ENCODE measurements around the gene GLUD1.
"Not testable (repeated sequence)": the region's sequence is repeated elsewhere in the genome, so short reads cannot be mapped to it uniquely, and the experiment has no call there.

Gene GLUD1

GRCh38 chr10:87038786-87039185, 55.9 kb downstream of the GLUD1 start:
- DNase-seq: no peak

- DNase-seq: no peak
Measured at GRCh38 chr10:87038286-87038717, 56.3 kb downstream of the GLUD1 start.

DNA sequence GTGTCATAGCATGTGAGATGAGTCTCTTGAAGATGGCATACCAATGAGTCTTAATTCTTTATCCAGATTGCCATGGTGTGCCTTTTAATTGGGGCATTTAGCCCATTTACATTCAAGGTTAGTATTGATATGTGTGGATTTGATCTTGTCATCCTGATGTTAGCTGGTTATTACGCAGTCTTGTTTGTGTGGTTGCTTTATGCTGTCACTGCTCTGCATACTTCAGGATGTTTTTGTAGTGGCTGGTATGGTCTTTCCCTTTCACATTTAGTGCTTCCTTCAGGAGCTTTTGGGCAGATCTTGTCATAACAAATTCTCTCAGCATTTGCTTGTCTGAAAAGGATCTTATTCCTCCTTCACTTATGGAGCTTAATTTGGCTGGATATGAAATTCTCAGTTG, 58.0 kb downstream of the GLUD1 start:
- DNase-seq: no peak

DNA sequence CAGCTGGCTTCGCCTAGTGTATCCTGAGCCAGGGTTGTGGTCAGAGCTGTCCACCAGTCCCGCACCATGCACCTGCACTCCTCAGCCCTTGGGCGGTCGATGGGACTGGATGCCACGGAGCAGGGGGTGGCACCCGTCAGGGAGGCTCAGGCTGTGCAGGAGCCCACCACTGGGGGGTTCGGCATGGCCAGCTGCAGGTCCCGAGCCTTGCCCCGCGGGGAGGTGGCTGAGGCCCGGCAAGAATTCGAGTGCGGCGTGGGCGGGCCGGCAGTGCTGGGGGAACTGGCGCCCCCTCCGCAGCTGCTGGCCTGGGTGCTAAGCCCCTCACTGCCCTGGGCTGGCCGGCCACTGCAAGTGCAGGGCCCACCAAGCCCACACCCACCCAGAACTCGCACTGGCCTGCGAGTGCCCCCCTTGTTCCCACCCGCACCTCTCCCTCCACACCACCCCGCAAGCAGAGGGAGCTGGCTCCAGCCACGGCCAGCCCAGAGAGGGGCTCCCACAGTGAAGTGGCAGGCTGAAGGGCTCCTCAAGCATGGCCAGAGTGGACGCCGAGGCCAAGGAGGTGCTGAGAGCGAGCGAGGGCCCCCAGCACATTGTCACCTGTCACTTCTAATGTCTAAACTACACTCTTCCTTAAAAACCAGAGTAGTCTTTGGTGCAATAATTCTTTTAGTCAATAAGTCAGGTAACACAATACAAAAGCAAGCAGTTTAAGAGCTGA, 63.6 kb downstream of the GLUD1 start:
- DNase-seq: no peak

DNA sequence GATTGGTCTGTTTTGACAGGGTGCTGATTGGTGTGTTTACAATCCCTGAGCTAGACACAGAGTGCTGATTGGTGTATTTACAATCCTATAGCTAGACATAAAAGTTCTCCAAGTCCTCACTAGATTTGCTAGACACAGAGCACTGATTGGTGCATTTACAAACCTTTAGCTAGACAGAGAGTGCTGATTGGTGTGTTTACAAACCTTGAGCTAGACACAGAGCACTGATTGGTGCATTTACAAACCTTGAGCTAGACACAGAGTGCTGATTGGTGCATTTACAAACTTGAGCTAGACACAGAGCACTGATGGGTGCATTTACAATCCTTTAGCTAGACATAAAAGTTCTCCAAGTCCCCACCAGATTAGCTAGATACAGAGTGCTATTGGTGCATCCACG, 64.2 kb downstream of the GLUD1 start:
- DNase-seq: not testable (repeated sequence)

DNA sequence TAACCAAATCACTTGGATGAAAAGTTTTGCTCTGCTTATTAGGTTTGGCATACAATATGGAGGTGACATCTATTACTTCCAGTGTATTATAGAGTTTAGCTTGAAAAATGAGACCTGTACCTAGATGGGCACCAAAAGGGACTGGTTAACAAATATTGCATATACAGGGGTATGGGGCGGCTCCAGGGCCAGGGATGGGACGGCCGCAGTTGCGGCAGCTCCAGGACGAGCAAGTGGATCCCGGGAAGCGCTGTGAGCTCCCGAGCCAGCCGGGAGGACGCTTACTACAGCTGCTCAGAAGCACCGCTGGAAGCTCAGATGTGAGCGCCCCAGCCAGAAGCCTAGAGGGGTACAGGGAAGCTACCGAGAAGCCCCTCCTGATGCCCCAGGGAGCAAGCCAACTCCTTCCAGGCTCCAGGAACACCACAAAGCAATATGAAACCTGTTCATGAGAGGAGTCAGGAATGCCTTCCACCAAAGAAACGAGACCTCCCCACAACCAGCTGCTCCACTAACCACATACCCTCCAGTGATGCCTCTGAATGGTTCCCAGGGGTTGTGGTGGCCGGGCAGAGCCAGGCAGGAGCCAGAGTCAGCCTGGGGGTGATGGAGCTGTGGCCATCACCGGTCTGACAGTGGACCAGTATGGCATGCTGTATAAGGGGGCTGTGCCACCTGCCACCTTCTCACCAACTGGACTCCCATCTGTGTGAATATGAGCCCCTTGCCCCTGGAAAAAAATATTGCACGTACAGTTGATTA, 67.7 kb downstream of the GLUD1 start:
- not testable (repeated sequence) for DNase-seq

GRCh38 chr10:87025285-87025958, 69.2 kb downstream of the GLUD1 start:
- DNase-seq: not testable (repeated sequence)

- not testable (repeated sequence) for DNase-seq
Measured at GRCh38 chr10:87020056-87020455, 74.6 kb downstream of the GLUD1 start, which contains the start of gene FAM25A. Gene FAM25A (plus strand): TSS chr10:87020294. CDS start chr10:87020325, 31 bp downstream.

DNA sequence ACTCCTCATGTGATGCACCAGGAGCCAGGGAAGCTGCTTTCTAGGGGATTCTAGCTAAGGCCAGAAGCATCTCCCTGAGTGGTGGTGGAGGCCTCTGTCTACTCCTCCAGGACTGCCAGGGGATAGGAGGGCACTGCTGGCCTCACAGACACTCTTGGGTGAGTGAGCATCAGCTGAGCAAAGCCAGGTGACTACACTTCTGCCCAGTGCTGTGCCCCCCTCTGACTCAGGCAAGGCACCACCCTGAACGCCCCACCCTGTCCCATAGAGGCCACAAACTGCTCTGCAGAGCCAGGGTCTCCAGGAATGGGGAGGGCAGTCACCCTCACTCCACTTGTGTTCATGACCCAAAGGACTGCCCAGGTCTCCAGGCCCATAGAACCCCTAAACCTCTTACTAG, 75.1 kb downstream of the GLUD1 start:
- DNase-seq: not testable (repeated sequence)

DNA sequence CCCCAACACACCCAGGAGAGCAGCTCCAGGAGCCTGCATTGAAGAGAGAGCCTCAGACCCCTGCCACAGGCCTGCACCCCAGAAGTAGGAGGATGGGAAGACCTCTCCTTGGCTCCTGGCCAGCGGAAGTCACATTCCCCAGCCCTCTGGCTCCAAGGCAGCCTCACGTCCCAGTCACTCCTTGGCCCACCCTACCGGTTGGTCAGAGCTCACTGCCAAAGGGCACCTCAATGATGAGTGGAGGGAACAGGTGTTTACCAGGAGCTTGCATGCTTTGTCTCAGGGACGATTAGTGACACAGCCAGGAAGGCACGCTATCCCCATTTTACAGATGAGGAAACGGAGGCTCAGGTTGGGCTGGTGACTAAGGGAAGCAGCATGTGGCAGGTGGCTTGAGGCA, 75.6 kb downstream of the GLUD1 start:
- DNase-seq: not testable (repeated sequence)

- not testable (repeated sequence) for DNase-seq
Measured at GRCh38 chr10:87018127-87018526, 76.5 kb downstream of the GLUD1 start.

GRCh38 chr10:87014986-87015716, 79.5 kb downstream of the GLUD1 start:
- not testable (repeated sequence) for DNase-seq

- not testable (repeated sequence) for DNase-seq
Measured at GRCh38 chr10:87013528-87013927, 81.1 kb downstream of the GLUD1 start.

DNA sequence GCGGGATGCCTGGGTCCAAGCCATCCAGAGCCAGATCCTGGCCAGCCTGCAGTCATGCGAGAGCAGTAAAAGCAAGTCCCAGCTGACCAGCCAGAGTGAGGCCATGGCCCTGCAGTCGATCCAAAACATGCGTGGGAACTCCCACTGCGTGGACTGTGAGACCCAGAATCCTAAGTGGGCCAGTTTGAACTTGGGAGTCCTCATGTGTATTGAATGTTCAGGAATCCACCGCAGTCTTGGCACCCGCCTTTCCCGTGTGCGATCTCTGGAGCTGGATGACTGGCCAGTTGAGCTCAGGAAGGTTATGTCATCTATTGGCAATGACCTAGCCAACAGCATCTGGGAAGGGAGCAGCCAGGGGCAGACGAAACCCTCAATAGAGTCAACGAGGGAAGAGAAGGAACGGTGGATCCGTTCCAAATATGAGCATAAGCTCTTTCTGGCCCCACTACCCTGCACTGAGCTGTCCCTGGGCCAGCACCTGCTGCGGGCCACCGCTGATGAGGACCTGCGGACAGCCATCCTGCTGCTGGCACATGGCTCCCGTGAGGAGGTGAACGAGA, 85.4 kb downstream of the GLUD1 start:
- DNase-seq: not testable (repeated sequence)

DNA sequence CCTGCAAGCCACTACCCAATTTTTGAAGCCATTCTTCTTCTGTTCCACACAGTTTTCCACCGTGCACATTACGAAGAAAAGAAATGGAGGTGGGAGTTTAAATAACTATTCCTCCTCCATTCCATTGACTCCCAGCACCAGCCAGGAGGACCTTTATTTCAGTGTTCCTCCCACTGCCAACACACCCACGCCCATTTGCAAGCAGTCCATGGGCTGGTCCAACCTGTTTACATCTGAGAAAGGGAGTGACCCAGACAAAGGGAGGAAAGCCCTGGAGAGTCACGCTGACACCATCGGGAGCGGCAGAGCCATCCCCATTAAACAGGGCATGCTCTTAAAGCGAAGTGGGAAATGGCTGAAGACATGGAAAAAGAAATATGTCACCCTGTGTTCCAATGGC, 86.3 kb downstream of the GLUD1 start:
- not testable (repeated sequence) for DNase-seq

GRCh38 chr10:87007674-87008073, 87.0 kb downstream of the GLUD1 start:
- not testable (repeated sequence) for DNase-seq

GRCh38 chr10:87007124-87007523, 87.5 kb downstream of the GLUD1 start:
- not testable (repeated sequence) for DNase-seq

DNA sequence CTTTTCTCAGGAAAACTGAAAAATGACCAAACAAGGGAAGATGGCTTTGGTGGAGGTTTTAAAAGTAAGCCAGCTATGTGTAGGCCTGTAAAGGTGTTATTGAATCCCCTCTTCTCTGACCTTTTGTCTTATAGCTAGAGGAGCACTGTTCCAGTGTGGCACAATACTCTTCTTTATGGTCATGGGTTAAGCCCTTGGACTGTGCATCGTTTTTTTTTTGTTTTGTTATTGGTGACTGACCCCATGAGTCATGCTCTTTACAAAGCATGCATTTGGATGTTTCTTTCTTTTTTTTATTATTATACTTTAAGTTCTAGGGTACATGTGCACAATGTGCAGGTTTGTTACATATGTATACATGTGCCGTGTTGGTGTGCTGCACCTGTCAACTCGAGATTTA, 94.2 kb downstream of the GLUD1 start:
- DNase-seq: no peak

All from effector CD4-positive, alpha-beta T cell (primary cell).